Progenitor cell of endocrine pancreas (in vitro differentiated cells): ENCODE data around the gene MTR. TPM values are rescaled to one million over a fixed set of nuclear protein-coding genes. Genes with fewer than 3 reads are reported as not detected.

Experiments
- DNase-seq: peaks from one replicate; pipeline ENCODE4 v3.0.0; 2021; ENCODE audit warnings: low spot score; ENCODE audit not compliant: unreplicated experiment
- H3K27ac Mint-ChIP-seq: 2 replicates; pipeline ENCODE4 v1.8.0; 2021; ENCODE audit warnings: mild to moderate bottlenecking, moderate library complexity, mixed read lengths
- H3K27me3 Mint-ChIP-seq: 2 replicates; pipeline ENCODE4 v1.8.0; 2021; ENCODE audit warnings: mixed read lengths
- H3K36me3 Mint-ChIP-seq: 2 replicates; pipeline ENCODE4 v1.8.0; 2022; ENCODE audit warnings: mixed read lengths; ENCODE audit not compliant: insufficient read depth
- H3K4me1 Mint-ChIP-seq: 2 replicates; pipeline ENCODE4 v1.8.0; 2021; ENCODE audit warnings: low read depth, mixed read lengths
- H3K4me3 Mint-ChIP-seq: 2 replicates; pipeline ENCODE4 v1.8.0; 2021; ENCODE audit warnings: low read depth, mild to moderate bottlenecking, moderate library complexity, mixed read lengths
- H3K9me3 Mint-ChIP-seq: 2 replicates; pipeline ENCODE4 v1.8.0; 2021; ENCODE audit warnings: low read depth, mixed read lengths
- CTCF ChIP-seq: fragments of 200-600 bp; sonication (generic); IDR thresholded peaks from one replicate; pipeline ENCODE4 v1.5.0; 2021; ENCODE audit warnings: antibody characterized with exemption, mild to moderate bottlenecking; ENCODE audit not compliant: unreplicated experiment
- total RNA-seq: library from RNA; stranded (reverse); gene quantifications from 2 replicates; pipeline ENCODE4 v1.2.1, GENCODE V29; 2021

Gene MTR
- total RNA-seq, 1 donor from 2014 or later = 29.7 TPM

GRCh38 chr1:236812334-236813030 is 17.4 kb downstream of the MTR start:
- Mint-ChIP-seq H3K4me3 (no peak overlapping the region), H3K27me3 (no peaks in the 10 kb centered on the region), H3K27ac (no peak overlapping the region), H3K36me3 (peaks cover 24% of the 10 kb centered on the region), H3K4me1 (no peaks in the 10 kb centered on the region), H3K9me3 (no peaks in the 10 kb centered on the region)
- no peak for DNase-seq
- TF ChIP-seq CTCF = no peak

- Mint-ChIP-seq H3K27me3 (no peaks in the 10 kb centered on the region), H3K9me3 (no peaks in the 10 kb centered on the region), H3K27ac (no peak overlapping the region), H3K4me3 (no peak overlapping the region), H3K36me3 (peaks cover 21% of the 10 kb centered on the region), H3K4me1 (no peaks in the 10 kb centered on the region)
- TF ChIP-seq CTCF = no peak
- DNase-seq = no peak
Observed at GRCh38 chr1:236815941-236816340, 20.8 kb downstream of the MTR start.

GRCh38 chr1:236819856-236820255 is 24.8 kb downstream of the MTR start:
- no peaks in the 10 kb centered on the region for H3K4me1 Mint-ChIP-seq
- no peaks in the 10 kb centered on the region for H3K27me3 Mint-ChIP-seq
- TF ChIP-seq CTCF = no peak
- peaks cover 16% of the 10 kb centered on the region for H3K36me3 Mint-ChIP-seq
- H3K4me3 Mint-ChIP-seq = no peak overlapping the region
- no peak overlapping the region for H3K27ac Mint-ChIP-seq
- no peak for DNase-seq
- no peaks in the 10 kb centered on the region for H3K9me3 Mint-ChIP-seq

GRCh38 chr1:236821091-236821627 is 26.1 kb downstream of the MTR start:
- H3K9me3 Mint-ChIP-seq = no peaks in the 10 kb centered on the region
- H3K36me3 Mint-ChIP-seq = peaks cover 19% of the 10 kb centered on the region
- no peaks in the 10 kb centered on the region for H3K4me1 Mint-ChIP-seq
- no peak for TF ChIP-seq CTCF
- H3K27me3 Mint-ChIP-seq = no peaks in the 10 kb centered on the region
- no peak overlapping the region for H3K4me3 Mint-ChIP-seq
- H3K27ac Mint-ChIP-seq = no peak overlapping the region
- DNase-seq = no peak

- Mint-ChIP-seq H3K27me3 (no peaks in the 10 kb centered on the region), H3K27ac (no peak overlapping the region), H3K36me3 (peaks cover 17% of the 10 kb centered on the region), H3K4me3 (no peak overlapping the region), H3K9me3 (no peaks in the 10 kb centered on the region), H3K4me1 (no peaks in the 10 kb centered on the region)
- no peak for DNase-seq
- no peak for TF ChIP-seq CTCF
Observed at GRCh38 chr1:236823559-236823958, 28.5 kb downstream of the MTR start.
